Stimulated activated CD8-positive, alpha-beta memory T cell treated with anti-CD3 and anti-CD28 coated beads, Interleukin-7, amount 100 ng/mL, for 48 hours (primary cell): ENCODE measurements around the gene PDPK1.
A peak's percentile ranks its signal among the peaks of the same experiment; 100 is the strongest.
"Not testable (repeated sequence)": the region's sequence is repeated elsewhere in the genome, so short reads cannot be mapped to it uniquely, and the experiment has no call there.

ENCODE experiments used
- DNase-seq, 2 donors: peaks; one replicate each; pipeline ENCODE4 v3.0.0-alpha.2; 2020; ENCODE audit warnings: low read depth in 1 of 2; ENCODE audit errors: extremely low read depth in 1 of 2

Gene PDPK1

GRCh38 chr16:2586241-2586640 is 48.4 kb downstream of the PDPK1 start:
- DNase-seq: no peak

- no peak for DNase-seq
Observed at GRCh38 chr16:2586901-2587480, 49.2 kb downstream of the PDPK1 start.

- DNase-seq: no peak
Observed at GRCh38 chr16:2587891-2588565, 50.2 kb downstream of the PDPK1 start.

- no peak for DNase-seq
Observed at GRCh38 chr16:2591476-2592240, 53.8 kb downstream of the PDPK1 start.

GRCh38 chr16:2592786-2593185 is 55.0 kb downstream of the PDPK1 start:
- DNase-seq: no peak

- DNase-seq: no peak
Observed at GRCh38 chr16:2595393-2596205, 57.8 kb downstream of the PDPK1 start.

GRCh38 chr16:2596747-2597559 is 59.1 kb downstream of the PDPK1 start:
- no peak for DNase-seq

- DNase-seq: no peak
Observed at GRCh38 chr16:2597560-2597902, 59.7 kb downstream of the PDPK1 start.

GRCh38 chr16:2598133-2598641 is 60.4 kb downstream of the PDPK1 start:
- no peak for DNase-seq

GRCh38 chr16:2598723-2599122 is 60.9 kb downstream of the PDPK1 start:
- DNase-seq: no peak

GRCh38 chr16:2599165-2599564 is 61.3 kb downstream of the PDPK1 start:
- DNase-seq: not testable (repeated sequence)

GRCh38 chr16:2599785-2600184 is 62.0 kb downstream of the PDPK1 start:
- not testable (repeated sequence) for DNase-seq

- not testable (repeated sequence) for DNase-seq
Observed at GRCh38 chr16:2601301-2602025, 63.6 kb downstream of the PDPK1 start.

GRCh38 chr16:2602175-2602574 is 64.4 kb downstream of the PDPK1 start:
- DNase-seq: not testable (repeated sequence)

- DNase-seq: peak; percentile 84 to 91
Observed at GRCh38 chr16:2603165-2604015, 65.6 kb downstream of the PDPK1 start.

- not testable (repeated sequence) for DNase-seq
Observed at GRCh38 chr16:2604016-2604369, 66.2 kb downstream of the PDPK1 start.

GRCh38 chr16:2606820-2607219 is 69.0 kb downstream of the PDPK1 start:
- DNase-seq: not testable (repeated sequence)

GRCh38 chr16:2609345-2609744 is 71.5 kb downstream of the PDPK1 start:
- not testable (repeated sequence) for DNase-seq
